ENCODE measurements around the gene NSUN4.
"Not testable (repeated sequence)": the region's sequence is repeated elsewhere in the genome, so short reads cannot be mapped to it uniquely, and the experiment has no call there.

Gene NSUN4

DNA sequence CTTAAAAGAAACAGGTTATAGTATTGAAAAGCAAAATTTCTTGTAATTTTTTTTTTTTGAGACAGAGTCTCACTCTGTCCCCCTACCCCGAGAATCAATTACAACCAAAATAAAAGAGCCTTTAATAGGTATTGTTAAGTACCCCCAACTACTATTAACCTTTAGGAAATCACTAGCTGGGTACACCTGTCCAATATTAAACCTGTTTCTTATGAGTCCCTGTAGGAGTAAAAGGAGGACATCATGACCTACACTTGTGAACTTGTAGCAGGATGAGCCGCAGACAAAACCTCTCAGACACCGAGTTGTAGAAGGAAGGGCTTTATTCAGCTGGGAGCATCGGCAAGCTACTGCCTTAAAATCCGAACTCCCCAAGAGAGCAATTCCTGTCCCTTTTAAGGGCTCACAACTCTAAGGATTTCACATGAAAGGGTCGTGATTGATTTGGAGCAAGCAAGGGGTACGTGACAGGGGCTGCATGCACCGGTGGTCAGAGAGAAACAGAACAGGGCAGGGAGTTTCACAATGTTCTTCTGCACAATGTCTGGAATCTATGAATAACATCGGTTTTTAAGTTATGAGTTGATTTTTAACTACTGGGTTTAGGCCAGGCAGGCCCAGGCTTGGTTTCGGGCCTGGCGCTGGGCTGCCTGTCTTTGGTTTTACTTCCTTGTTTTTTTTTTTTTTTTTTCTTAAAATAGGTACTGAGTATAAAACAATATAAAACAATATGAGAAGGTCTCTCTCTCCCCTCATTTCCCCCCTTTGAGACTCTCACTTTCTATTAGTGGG, 15.1 kb upstream of the NSUN4 start:
- not testable (repeated sequence) for DNase-seq (ENCODE audit: extremely low read depth in 1 of 2, low read depth in 1 of 2)

DNA sequence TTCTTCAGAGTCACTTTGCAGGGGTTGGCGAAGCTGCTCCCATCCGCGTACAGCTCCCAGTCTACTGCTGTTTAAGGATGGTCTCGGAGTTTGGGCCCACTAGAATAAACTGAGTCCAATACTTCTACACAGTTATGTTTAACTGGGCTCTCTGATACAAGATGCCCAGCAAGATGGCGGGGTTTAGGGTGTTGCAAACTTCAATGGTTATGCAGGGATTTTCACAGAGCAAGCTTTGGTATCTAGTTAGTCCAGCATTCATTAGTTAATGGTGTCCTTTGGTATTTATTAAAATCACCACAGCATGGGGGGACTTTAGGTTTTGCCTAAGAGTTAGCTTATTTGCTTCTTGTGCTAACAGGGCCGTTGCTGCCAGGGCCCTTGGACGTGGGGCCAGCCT, 12.4 kb upstream of the NSUN4 start:
- not testable (repeated sequence) for DNase-seq (ENCODE audit: extremely low read depth in 1 of 2, low read depth in 1 of 2)

DNA sequence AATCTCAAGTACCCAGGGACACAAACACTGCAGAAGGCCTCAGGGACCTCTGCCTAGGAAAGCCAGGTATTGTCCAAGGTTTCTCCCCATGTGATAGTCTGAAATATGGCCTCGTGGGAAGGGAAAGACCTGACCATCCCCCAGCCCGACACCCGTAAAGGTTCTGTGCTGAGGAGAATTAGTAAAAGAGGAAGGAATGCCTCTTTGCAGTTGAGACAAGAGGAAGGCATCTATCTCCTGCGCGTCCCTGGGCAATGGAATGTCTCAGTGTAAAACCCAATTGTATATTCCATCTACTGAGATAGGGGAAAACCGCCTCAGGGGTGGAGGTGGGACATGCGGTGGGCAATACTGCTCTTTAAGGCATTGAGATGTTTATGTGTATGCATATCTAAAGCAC, 10.8 kb upstream of the NSUN4 start:
- not testable (repeated sequence) for DNase-seq (ENCODE audit: extremely low read depth in 1 of 2, low read depth in 1 of 2)

DNA sequence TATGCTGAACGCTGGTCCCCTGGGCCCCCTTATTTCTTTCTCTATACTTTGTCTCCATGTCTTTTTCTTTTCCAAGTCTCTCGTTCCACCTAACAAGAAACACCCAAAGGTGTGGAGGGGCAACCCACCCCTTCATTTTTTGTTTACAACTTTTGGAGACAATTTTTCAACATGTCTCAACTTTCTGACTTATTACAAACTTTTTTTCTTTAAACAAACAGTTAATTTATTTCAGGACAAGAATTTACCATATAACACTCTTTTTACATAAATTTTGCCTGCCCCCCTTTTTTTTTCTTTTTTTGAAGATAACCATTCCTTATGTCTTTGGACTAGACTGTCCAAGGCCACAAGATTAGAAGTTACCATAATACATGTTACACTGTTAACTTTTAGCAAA, 10.2 kb upstream of the NSUN4 start:
- not testable (repeated sequence) for DNase-seq (ENCODE audit: extremely low read depth in 1 of 2, low read depth in 1 of 2)

DNA sequence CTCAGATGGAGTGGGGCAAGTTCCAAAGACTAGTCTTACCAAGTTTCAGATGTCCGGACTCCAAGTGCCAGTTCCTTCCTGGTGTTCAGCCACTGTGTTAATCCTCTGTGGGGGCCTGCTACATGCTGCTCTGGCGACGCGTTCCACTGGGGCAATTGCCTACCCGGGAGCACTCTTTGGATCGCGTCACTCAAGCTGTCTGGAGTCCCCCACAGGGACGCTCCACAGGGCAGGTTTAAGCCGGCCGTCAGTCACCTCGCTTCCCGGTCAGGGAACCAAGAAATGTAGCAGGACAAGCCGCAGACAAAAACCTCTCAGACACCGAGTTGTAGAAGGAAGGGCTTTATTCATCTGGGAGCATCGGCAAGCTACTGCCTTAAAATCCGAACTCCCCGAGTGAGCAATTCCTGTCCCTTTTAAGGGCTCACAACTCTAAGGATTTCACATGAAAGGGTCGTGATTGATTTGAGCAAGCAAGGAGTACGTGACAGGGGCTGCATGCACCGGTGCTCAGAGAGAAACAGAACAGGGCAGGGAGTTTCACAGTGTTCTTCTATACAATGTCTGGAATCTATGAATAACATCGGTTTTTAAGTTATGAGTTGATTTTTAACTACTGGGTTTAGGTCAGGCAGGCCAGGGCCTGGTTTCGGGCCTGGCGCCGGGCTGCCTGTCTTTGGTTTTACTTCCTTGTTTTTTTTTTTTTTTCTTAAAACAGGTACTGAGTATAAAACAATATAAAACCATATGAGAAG, 8.6 kb upstream of the NSUN4 start:
- DNase-seq (ENCODE audit: extremely low read depth in 1 of 2, low read depth in 1 of 2) = not testable (repeated sequence)

DNA sequence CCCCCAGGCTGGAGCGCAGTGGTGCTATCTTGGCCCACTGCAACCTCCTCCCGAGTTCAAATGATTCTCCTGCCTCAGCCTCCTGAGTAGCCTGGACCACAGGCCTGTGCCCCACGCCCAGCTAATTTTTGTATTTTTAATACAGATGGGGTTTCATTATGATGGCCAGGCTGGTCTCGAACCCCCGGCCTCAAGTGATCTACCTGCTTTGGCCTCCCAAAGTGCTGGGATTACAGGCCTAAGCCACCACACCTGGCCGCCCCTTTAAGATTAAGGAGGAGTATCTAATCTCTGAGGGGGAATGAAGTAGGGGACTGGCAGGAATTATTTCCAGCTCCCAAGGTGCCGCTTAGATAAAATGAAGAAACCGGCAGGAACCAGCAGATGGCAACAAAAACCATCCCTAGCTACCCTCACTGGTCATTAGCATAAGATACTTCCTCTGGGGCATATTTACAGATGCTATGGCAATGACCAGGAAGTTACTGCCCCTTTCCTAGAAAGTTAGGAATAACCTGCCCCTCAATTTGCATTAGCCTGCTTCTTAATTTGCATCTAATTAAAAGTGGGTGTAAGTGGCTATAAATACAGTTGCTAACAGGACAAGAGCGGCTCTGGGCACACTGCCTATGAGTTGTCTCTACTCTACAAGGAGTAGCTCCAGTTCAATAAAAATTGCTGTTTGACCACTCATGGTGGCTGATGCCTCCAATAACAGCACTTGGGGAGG, 7.1 kb upstream of the NSUN4 start:
- no peak for DNase-seq (ENCODE audit: extremely low read depth in 1 of 2, low read depth in 1 of 2)

DNA sequence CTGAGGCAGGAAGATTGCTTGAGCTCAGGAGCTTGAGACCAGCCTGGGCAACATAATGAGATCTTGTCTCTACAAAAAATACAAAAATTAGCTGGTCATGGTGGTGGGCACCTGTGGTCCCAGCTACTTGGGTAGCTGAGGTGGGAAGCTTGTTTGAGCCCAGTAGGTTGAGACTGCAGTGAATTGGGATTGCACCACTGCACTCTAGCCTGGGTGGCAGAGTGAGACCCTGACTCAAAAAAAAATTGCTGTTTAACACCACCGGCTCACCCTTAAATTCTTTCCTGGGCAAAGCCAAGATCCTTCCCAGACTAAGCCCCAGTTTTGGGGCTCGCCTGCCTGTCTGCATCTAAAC, 6.6 kb upstream of the NSUN4 start:
- no peak for DNase-seq (ENCODE audit: extremely low read depth in 1 of 2, low read depth in 1 of 2)

DNA sequence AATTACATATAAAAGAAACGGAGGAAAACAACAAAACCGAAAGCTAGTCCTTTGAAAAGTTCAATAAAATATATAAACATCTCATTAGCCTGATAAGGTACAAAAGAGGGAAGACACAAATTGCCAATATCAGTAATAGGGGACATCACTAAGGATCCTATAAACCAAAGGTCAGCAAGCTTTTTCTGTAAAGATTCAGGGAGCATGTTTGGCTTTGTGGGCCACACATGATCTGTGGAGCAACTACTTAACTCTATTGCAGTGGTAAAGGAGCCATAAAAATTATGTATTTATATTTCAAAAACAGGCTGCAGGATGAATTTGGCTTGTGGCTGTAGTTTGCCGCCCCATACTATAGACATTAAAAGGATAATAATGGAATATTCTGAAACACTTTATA, 5.5 kb upstream of the NSUN4 start:
- DNase-seq (ENCODE audit: extremely low read depth in 1 of 2, low read depth in 1 of 2) = no peak

DNA sequence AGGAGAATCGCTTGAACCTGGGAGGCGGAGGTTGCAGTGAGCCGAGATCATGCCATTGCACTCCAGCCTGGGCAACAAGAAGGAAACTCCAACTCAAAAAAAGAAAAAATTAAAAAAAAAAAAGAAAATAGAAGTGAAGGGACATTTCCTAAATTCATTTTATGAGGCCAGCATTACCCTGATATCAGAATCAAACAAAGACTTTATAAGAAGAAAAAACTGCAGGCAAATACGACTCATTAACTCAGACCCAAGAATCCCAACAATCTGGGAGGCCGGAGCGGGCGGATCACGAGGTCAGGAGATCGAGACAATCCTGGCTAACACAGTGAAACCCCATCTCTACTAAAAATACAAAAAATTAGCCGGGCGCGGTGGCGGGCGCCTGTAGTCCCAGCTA, 3.2 kb upstream of the NSUN4 start:
- DNase-seq (ENCODE audit: extremely low read depth in 1 of 2, low read depth in 1 of 2) = not testable (repeated sequence)

DNA sequence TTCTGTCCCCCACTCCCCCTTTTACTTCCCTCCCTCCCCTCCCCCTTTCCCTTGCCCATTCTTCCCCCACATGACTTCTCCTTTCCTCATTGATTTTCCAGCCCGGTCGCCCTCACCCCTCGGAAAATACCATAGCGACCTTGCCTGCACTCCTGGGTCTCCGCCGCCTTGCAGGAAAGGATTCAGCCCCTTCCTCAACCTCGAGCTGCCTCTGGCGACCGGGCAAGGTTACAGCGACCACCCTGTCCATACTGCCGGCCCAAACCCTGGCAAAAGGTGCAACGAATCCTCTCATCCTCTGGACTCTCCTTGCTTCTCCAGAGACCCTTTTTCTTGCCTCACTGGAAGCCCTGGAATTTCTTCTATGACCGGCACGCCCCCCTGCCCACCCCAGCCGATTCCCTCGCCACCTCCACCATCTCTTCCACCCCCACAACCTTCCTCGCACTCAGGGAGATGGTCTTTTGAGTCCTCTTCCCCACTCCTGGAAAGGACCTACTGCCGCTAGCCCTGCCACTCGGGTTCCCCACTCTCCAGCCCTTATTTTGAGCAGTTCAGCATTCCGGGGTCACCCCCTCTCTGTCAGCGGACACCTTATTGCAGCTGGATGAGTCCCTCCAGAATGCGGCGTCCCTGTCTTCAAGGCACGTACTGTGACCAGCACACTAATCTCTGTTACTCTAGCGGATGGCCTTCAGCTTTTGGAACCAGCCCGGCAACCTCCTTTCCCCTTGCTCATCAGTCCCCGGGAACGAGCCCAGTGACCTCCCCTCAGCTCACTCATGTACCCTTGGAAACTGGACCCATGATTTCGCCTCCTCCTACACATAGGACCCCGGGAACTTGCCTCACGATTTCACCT, 846 bp downstream of the NSUN4 start:
- no peak for DNase-seq (ENCODE audit: extremely low read depth in 1 of 2, low read depth in 1 of 2)

DNA sequence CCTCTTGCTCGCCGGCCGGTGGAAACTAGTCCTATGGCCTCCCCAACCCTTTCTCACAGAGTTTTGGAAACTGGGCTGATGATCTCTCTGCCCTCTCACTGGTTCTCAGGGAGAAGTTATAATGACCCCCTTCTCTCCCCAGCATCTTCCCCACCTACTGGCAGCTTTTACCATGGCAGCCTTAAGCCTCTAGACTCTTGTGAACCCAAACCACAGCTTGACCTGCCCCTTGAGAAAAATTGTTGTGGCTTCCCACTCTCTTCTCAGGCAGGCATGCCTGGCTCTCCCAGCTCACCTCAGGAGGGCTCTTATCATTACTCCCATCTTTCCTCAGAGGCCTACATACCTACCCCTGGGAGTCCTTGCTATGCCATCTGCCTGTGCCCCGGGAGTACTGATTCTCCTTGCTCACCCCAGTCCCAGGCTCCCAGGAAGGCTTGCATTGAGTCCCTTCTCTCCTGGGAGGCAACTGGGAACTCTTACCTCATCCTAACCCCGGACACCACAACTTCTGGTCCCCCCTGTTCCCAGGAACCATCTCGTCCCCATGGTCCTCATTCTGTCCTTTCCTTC, 1.6 kb downstream of the NSUN4 start:
- no peak for DNase-seq (ENCODE audit: extremely low read depth in 1 of 2, low read depth in 1 of 2)

DNA sequence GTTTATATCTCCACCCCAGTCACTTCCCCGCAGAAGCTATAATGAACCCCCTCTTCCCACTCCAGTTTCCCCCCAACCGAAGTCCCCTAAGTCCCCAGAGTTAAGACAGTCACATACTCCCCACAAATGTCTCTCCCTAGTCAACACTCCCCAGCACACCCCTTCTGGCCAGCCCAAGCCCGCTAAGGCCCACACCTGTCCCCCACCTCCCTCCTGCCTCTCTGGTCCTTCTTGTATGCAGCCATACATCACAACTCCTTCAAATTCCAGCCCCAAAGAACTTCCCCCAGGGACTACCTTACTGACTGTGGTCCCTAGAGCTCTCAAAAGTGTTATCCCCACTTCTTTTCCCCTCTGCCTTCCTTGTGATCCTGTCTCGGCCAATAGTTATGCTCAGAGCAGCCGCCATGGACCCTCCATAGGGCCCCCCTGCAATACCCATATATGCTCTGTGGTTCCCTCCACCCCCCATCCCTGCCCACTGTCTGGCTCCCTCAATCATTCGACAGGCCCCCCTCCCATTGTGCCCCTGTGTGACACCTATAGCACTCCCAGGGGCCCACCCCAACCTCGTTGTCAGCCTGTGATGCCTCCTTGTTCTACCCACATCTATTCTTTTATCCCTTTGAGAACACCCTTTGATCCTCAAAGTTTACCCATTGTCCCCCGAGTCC, 2.2 kb downstream of the NSUN4 start:
- DNase-seq (ENCODE audit: extremely low read depth in 1 of 2, low read depth in 1 of 2) = no peak

DNA sequence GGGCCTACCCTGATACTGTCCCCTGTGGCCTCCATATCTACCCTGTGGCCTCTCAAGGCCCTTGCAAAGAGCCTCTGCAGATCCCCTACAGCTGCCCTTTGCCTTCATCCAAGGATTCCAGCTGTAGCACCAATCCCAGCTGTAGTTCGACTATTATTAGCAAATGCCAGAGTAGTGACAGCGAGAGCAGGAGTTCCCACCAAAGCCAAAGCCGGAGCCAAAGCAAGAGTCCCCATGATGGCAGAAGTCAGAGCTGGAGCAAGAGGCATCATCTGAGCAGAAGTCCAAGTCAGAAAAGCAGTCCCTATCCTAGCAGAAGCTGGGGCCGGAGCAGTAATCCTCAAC, 2.7 kb downstream of the NSUN4 start:
- DNase-seq (ENCODE audit: extremely low read depth in 1 of 2, low read depth in 1 of 2) = no peak

DNA sequence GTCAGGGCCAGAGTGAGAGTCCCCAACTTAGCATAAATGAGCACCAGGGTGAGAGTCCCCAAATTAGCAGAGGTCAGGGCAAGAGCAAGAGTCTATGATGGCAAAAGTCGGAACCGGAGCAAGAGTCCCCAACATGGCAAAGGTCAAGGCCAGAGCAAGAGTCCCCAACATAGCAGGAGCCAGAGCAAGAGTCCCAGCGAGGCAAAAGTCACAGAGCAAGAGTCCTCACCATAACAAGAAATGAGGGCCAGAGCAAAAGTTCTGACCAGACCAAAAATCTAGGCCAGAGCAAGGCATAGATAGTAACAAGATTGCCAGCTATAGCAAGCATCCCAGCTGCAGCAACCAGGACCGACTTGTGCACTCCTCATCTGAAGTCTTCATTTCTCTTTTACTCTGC, 3.1 kb downstream of the NSUN4 start:
- DNase-seq (ENCODE audit: extremely low read depth in 1 of 2, low read depth in 1 of 2) = no peak

DNA sequence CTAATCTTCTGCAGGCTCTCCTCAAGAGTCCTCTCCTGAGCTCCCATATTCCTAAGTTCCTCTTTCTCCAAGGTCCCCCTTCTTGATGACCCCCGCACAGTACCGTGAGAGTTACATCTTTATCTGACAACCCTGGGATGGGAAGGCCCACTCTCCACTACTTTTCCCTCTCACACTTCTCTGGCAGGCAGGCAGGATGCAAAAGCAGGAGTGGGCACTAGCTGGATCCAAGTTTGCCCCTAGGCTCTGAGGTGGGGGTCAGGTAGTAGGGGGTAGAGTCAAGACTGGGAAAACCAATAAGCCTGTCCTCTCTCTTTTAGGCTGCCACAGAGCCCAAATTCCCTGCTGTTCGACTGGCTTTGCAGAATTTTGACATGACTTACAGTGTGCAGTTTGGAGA, 3.9 kb downstream of the NSUN4 start:
- no peak for DNase-seq (ENCODE audit: extremely low read depth in 1 of 2, low read depth in 1 of 2)

DNA sequence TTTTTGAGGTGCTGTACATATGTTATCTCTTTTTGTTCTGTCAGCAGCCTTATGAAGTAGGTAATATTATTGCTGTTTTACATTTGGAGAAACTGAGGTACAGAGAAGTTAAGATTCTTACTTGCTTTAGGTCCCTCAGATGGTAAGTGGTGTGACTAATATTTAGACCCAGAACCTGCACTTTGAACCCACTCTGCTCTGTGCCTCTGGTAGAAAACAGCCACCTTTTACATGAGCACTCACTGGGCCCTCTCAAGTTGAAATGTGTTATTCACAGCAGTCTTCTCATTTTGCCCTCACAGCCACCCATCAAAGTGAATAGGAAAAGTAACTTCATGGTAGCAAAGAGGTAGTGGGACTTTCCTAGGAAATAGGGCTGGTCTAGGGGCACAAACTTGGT, 4.7 kb downstream of the NSUN4 start:
- DNase-seq (ENCODE audit: extremely low read depth in 1 of 2, low read depth in 1 of 2) = no peak

DNA sequence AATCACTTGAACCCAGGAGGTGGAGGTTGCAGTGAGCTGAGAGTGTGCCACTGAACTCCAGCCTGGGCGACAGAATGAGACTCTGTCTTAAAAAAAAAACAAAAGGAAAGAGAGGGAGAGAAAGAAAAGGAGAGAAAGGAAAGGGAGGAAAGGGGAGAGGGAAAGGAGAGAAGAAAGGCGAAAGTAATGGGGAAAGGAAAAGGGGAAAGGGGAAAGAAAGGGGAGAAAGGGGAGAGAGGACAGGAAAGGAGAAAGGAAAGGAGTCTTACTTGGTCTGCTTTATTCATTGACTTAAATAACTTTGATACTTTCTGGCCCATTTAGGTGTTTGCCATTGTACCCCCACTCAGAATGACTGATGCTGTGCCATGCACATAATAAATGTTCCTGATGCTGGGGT, 11.8 kb downstream of the NSUN4 start:
- DNase-seq (ENCODE audit: extremely low read depth in 1 of 2, low read depth in 1 of 2) = no peak

DNA sequence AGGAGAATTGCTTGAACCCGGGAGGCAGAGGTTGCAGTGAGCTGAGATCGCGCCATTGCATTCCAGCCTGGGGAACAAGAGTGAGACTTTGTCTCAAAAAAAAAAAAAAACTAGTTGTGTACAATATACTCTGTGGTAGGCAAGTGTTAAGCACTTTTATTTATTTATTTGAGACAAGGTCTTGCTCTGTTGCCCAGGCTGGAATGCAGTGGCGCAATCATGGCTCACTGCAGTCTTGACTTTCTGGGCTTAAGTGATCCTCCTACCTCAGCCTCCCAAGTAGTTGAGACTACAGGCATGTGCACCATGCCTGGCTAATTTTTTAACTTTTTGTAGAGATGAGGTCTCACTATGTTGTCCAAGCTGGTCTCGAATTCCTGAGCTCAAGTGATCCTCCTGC, 15.3 kb downstream of the NSUN4 start:
- not testable (repeated sequence) for DNase-seq (ENCODE audit: extremely low read depth in 1 of 2, low read depth in 1 of 2)

DNA sequence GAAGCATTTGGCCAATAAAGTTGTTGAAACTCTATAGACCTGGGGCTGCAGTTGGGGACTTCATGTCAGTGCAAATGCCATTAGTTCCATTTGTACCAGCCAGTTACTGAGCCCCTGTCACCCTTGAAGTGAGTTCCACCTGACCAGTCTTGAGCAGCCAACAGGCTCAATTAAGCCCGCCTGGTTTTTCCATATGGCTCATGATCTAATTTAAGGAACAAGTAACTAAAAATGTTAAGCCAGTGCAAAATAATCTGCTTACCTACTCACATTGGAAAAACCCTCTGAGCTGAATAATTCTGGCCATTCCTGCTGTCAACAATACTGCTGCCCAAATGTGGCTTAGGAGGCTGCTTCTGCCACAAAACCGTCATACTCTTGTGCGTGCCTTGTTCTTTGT, 21.6 kb downstream of the NSUN4 start:
- no peak for DNase-seq (ENCODE audit: extremely low read depth in 1 of 2, low read depth in 1 of 2)

DNA sequence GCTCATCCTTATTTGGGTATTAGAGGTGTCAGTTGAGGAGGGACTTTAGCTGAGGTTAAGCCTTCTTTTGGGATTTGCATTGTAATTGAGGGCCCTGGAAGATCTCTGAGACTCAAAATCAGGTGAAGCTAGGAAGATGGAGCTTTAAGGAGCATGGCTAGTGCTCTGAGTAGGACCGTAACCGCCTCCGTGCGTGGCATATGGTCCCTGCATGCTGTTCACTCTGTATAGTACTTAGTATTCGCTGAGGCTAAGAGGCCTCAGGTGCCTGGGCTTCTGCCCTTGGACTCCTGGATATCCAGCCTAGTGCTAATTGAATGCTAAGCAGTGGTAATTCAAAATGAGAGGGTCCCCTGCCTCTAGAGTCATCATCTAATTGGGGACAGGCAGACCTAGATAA, 22.5 kb downstream of the NSUN4 start:
- DNase-seq (ENCODE audit: extremely low read depth in 1 of 2, low read depth in 1 of 2) = no peak

Data from stimulated activated CD8-positive, alpha-beta memory T cell treated with anti-CD3 and anti-CD28 coated beads, Interleukin-7, amount 100 ng/mL, for 48 hours (primary cell).